Esophagus squamous epithelium (tissue), 4 donors: ENCODE measurements around the gene NRP2.

ENCODE experiments used
- CTCF ChIP-seq, 6 experiments: fragments of 450-650 bp in 4 of 6; fragments of 200-600 bp in 2 of 6; sonication (generic) in 2 of 6; IDR thresholded peaks; one replicate each; pipeline ENCODE4 v1.5.1; 2016 to 2019; ENCODE audit warnings: antibody characterized with exemption in 6 of 6, mild to moderate bottlenecking in 4 of 6, moderate library complexity in 4 of 6
- POLR2A ChIP-seq, 4 donors: fragments of 450-650 bp; IDR thresholded peaks; one replicate each; pipeline ENCODE4 v1.6.1; 2017; ENCODE audit warnings: antibody characterized with exemption in 4 of 4, mild to moderate bottlenecking in 4 of 4, moderate library complexity in 3 of 4

- TF ChIP-seq CTCF (IDR thresholded peaks at IDR 0.05) = no peak
- no peak for TF ChIP-seq POLR2A (IDR thresholded peaks at IDR 0.05)
Measured at GRCh38 chr2:205661281-205661680, 21.0 kb upstream of the NRP2 start.
